ENCODE measurements around the gene RND2.

DNA sequence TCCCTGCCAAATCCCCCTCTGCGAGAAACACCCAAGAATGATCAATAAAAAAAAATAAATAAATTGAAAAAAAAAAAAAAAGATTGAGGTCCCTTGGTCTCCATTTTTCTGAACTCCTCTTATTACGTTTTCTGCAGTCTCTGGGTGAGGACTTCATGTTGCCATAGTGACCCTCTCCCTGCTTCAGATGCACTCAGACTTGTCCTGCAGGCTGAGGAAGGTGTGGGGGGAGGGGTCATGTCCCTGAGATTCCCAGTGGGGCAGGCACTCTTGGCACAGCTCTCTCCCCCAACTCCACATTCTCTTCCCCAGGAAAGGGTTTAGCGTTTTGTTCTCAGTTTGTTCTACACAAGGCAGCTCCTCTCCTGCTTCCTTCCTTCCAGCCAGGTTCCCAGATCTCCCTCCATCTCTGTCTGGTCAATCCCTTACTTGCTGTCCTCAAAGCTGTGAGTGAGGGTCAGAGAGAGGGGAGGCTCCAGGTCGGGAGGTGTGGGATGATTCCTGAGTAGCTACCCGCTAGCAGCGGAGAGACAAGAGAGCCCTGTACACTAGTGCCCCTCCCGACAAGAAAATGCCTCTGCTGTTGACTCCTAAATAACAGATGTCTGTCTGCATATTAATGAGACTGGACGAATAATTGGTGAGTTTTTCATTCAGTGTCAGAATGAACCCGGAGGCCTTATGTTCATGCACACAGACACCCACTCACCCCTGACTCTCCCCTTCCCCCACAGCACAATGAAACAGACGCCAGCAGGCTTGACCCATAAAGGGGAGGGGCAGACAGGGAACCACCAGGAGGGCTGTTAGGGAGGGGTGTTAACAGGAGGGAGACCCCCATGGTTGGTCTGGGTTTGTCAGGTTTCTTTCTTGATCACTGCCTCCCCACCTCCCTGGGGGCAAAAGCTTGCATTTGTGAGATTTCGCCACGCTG lies 9.2 kb downstream of the RND2 start:
- TF ChIP-seq, protein P1, sequence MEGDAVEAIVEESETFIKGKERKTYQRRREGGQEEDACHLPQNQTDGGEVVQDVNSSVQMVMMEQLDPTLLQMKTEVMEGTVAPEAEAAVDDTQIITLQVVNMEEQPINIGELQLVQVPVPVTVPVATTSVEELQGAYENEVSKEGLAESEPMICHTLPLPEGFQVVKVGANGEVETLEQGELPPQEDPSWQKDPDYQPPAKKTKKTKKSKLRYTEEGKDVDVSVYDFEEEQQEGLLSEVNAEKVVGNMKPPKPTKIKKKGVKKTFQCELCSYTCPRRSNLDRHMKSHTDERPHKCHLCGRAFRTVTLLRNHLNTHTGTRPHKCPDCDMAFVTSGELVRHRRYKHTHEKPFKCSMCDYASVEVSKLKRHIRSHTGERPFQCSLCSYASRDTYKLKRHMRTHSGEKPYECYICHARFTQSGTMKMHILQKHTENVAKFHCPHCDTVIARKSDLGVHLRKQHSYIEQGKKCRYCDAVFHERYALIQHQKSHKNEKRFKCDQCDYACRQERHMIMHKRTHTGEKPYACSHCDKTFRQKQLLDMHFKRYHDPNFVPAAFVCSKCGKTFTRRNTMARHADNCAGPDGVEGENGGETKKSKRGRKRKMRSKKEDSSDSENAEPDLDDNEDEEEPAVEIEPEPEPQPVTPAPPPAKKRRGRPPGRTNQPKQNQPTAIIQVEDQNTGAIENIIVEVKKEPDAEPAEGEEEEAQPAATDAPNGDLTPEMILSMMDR (IDR thresholded peaks at IDR 0.05; ENCODE audit: low read depth, low read length), result no peak
- no peak for TF ChIP-seq EZH2phosphoT487 (IDR thresholded peaks at IDR 0.05; ENCODE audit: low read depth)
